Right lobe of liver (tissue), 6 donors: Measurements from ENCODE around the gene IL1RAPL1. TPM values are rescaled to one million over a fixed set of nuclear protein-coding genes. Genes with fewer than 3 reads are reported as not detected.

Source experiments
- ATAC-seq, 4 donors: fragments of 200-7000 bp; cut with Tn5 transposase; one replicate each; pipeline ENCODE4 v1.9.1; 2020; ENCODE audit warnings: mild to moderate bottlenecking in 4 of 4, moderate library complexity in 4 of 4
- DNase-seq, 3 donors: peaks; one replicate each; pipeline ENCODE4 v3.0.0-alpha.2; 2020
- H3K27ac ChIP-seq, 3 donors: fragments of 200-600 bp; one replicate each; pipeline ENCODE4 v1.8.0; 2022
- H3K27me3 ChIP-seq, 2 donors: fragments of 200-600 bp; one replicate each; pipeline ENCODE4 v1.8.0; 2022
- H3K36me3 ChIP-seq, 4 donors: fragments of 200-600 bp; sonication (generic) in 1 of 4; one replicate each; pipeline versions ENCODE4 v1.5.1 to v1.8.0; 2017 to 2022; ENCODE audit warnings: control low read depth in 1 of 4
- H3K4me1 ChIP-seq, 4 donors: fragments of 200-600 bp; sonication (generic) in 1 of 4; one replicate each; pipeline versions ENCODE4 v1.5.1 to v1.8.0; 2017 to 2022; ENCODE audit warnings: control low read depth in 1 of 4
- H3K4me3 ChIP-seq, 3 donors: fragments of 200-600 bp; one replicate each; pipeline ENCODE4 v1.8.0; 2022
- H3K9me3 ChIP-seq, 4 donors: fragments of 200-600 bp; sonication (generic) in 1 of 4; one replicate each; pipeline versions ENCODE4 v1.5.1 to v1.8.0; 2017 to 2022; ENCODE audit warnings: control low read depth in 1 of 4
- POLR2A ChIP-seq: fragments of 450-650 bp; IDR thresholded peaks from one replicate; pipeline ENCODE4 v1.6.1; 2017; ENCODE audit warnings: antibody characterized with exemption, mild to moderate bottlenecking
- WGBS: methylation state at CpG from one replicate; pipeline ENCODE4 v1.1.6; 2018; ENCODE audit warnings: low coverage, low lambda C conversion rate; ENCODE audit not compliant: insufficient coverage; ENCODE audit errors: missing lambda C conversion rate; 5-methylcytosine and 5-hydroxymethylcytosine counted together
- intact Hi-C, 2 donors: fragments of 100-400 bp; cut with DNase I; formaldehyde crosslinking; loops; one replicate each; pipeline versions ENCODE4 v1.11.2 to v1.14.1; 2022
- total RNA-seq, 6 experiments: library from RNA; depleted of rRNA in 2 of 6; stranded (reverse); fragments of >200 nt in 2 of 6; fragmentation: NEBNext Ultra II Directional in 3 of 6; extraction: Animal tissue kit (Norgen Biotek cat#: 25700) in 3 of 6; gene quantifications; one replicate each; pipeline versions ENCODE4 v1.1.0 to v1.2.4, GENCODE V29; 2016 to 2023
- TF ChIP-seq, protein P1 (sequence below), 4 donors: fragments of 200-600 bp in 3 of 4; fragments of 450-650 bp in 1 of 4; IDR thresholded peaks; one replicate each; pipeline versions ENCODE4 v1.5.1 to v1.8.0; 2016 to 2022; ENCODE audit warnings: antibody characterized with exemption in 4 of 4, mild to moderate bottlenecking in 2 of 4
- donor health status: DM: no; HTN: yes; CAD: no.
- donor health status: DM: no; HTN: no; CAD: no.
- donor health status: DM: no; HTN: no; CAD: no.
- donor health status: DM: no; HTN: yes; CAD: no.
- donor health status: DM: no; HTN: yes; CAD: no.

Gene IL1RAPL1
- total RNA-seq, 6 experiments from 2014 or later, result not detected

DNA sequence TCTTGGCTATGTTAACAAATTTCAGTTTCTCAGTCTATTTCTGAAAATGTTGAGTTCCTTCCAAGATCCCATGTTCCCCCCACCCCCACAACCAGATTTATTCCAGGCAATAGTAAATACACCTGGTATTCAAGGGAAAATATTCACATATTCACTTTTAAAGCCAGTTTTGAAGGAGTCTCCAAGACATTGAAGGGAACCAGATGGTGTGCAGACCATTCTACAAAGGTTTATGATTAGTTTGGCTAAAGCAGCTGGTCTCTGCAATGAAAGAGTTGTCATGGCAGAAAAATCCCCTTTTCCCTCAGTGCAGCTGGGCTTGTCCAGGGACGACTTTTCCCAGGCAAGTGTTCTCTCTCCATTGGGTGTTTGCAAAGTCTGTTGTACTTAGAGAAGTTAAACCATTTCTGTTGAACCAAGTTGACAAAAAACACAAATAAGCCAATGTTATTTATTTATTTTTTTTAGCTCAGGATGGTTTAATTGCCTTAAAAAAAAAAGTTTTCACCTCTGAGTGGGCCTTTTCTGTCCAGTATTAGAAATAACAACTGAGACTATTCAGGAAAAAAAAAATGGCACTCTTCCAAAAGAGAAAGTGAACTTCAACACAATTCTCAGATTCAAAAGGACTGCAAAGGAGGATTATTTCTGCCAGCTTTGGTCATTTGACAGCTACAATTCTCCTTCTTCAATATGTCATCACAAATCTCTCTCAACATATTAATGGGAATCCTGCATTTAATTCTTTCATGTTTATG, 410.6 kb downstream of the IL1RAPL1 start:
- no peak for ATAC-seq
- intact Hi-C loops, result no loop called here
- H3K27me3 ChIP-seq, result no peaks in the 10 kb centered on the region
- WGBS, result 22% methylated on average over 1 of the region's 1 CpG
- no peak for DNase-seq
- H3K27ac ChIP-seq, result no peak overlapping the region
- no peaks in the 10 kb centered on the region for H3K9me3 ChIP-seq
- no peak overlapping the region for H3K4me3 ChIP-seq
- no peaks in the 10 kb centered on the region for H3K4me1 ChIP-seq
- TF ChIP-seq, protein P1, sequence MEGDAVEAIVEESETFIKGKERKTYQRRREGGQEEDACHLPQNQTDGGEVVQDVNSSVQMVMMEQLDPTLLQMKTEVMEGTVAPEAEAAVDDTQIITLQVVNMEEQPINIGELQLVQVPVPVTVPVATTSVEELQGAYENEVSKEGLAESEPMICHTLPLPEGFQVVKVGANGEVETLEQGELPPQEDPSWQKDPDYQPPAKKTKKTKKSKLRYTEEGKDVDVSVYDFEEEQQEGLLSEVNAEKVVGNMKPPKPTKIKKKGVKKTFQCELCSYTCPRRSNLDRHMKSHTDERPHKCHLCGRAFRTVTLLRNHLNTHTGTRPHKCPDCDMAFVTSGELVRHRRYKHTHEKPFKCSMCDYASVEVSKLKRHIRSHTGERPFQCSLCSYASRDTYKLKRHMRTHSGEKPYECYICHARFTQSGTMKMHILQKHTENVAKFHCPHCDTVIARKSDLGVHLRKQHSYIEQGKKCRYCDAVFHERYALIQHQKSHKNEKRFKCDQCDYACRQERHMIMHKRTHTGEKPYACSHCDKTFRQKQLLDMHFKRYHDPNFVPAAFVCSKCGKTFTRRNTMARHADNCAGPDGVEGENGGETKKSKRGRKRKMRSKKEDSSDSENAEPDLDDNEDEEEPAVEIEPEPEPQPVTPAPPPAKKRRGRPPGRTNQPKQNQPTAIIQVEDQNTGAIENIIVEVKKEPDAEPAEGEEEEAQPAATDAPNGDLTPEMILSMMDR (IDR thresholded peaks at IDR 0.05), result no peak
- no peak for TF ChIP-seq POLR2A
- no peaks in the 10 kb centered on the region for H3K36me3 ChIP-seq

DNA sequence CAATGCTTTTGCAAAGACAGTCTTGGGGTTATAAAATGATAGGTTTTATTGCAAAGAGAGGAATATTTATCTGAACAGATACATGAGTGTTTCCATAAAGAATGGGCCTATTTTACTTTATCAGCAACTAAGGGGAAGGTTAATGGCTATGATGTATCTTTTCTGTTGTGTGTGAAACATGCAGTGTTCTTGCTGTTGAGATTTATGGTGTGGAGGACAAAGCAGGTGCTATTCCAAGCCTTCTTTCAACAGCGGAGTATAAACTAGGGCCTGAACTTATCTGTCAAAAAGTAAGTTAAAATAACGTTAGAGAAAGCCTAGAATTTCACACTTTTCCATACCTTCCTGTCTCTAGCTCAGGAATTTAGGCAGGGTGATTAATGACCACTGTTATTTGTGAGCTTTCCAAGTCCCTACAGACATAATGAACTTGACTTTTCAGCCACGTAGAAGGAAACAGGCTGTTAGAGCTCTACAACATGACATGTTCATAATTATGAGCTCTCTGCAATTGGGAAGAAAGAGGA, 411.4 kb downstream of the IL1RAPL1 start:
- no peak overlapping the region for H3K4me3 ChIP-seq
- H3K4me1 ChIP-seq, result no peaks in the 10 kb centered on the region
- intact Hi-C loops, result no loop called here
- H3K36me3 ChIP-seq, result no peaks in the 10 kb centered on the region
- TF ChIP-seq, protein P1 (IDR thresholded peaks at IDR 0.05), result no peak
- TF ChIP-seq POLR2A, result no peak
- no peak overlapping the region for H3K27ac ChIP-seq
- H3K9me3 ChIP-seq, result no peaks in the 10 kb centered on the region
- no peak for ATAC-seq
- no peaks in the 10 kb centered on the region for H3K27me3 ChIP-seq
- 29% methylated on average over 3 of the region's 3 CpGs for WGBS
- DNase-seq, result no peak

DNA sequence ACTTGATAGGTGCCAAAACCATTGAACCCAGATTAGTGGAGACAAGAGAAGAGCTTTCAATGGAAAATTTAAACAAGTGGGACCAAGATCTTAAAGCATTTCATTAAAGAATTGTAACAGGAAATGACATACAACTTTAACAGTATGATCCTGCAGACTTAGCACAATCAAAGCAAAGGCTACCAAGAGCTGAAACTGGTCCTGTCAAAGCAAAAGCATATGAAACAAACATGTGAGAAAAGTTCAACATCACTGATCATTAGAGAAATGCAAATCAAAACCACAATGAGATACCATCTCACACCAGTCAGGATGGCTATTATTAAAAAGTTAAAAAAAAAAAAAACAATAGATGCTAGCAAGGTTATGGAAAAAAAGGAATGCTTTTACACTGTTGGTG, 425.6 kb downstream of the IL1RAPL1 start:
- no peak for TF ChIP-seq POLR2A
- TF ChIP-seq, protein P1 (IDR thresholded peaks at IDR 0.05), result no peak
- ATAC-seq (no peak), DNase-seq (no peak)
- H3K27ac ChIP-seq, result no peak overlapping the region
- intact Hi-C loops, result no loop called here
- H3K36me3 ChIP-seq, result no peaks in the 10 kb centered on the region
- no peaks in the 10 kb centered on the region for H3K9me3 ChIP-seq
- no peak overlapping the region for H3K4me3 ChIP-seq
- no peaks in the 10 kb centered on the region for H3K27me3 ChIP-seq
- no peaks in the 10 kb centered on the region for H3K4me1 ChIP-seq

DNA sequence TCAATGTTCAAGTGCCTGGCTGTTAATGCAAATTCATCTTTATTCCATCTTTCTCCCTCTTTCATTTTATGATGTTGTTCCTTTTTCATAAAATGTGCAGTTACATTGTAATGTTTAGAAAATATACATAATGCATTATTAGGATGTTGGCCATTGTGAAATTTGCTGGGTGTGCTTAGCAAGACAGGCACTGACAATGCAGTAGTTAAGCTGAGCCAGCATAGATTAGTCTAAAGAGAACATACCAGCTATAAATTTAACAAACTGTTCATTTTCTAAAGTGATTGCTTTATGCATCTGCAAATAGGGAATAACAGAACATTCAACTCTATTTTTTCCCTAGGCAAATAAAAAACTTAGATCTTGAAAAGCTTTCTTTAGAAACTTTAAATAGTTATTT, 436.0 kb downstream of the IL1RAPL1 start:
- TF ChIP-seq, protein P1 (IDR thresholded peaks at IDR 0.05), result no peak
- no peak for TF ChIP-seq POLR2A
- ATAC-seq (no peak), DNase-seq (no peak)
- no peaks in the 10 kb centered on the region for H3K4me1 ChIP-seq
- no peak overlapping the region for H3K27ac ChIP-seq
- no peaks in the 10 kb centered on the region for H3K27me3 ChIP-seq
- no peak overlapping the region for H3K4me3 ChIP-seq
- intact Hi-C loops, result no loop called here
- H3K9me3 ChIP-seq, result no peaks in the 10 kb centered on the region
- H3K36me3 ChIP-seq, result no peaks in the 10 kb centered on the region

DNA sequence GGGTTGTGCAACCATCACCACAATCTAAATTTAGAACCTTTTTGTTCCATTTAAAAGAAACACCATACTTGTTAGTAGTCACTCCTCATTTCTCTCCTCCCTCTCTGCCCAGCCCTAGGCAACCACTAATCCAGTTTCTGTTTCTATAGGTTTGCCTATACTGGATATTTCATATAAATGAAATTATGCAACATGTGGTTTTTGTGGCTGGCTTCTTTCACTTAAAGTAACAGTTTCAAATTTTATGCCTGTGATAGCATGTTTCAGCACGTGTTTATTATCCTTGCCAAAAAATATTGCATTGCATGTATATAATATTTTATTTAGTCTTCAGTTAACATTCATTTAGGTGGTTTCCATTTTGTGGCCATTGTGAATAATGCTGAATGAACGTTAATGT, 437.6 kb downstream of the IL1RAPL1 start:
- DNase-seq, result no peak
- TF ChIP-seq POLR2A, result no peak
- TF ChIP-seq, protein P1 (IDR thresholded peaks at IDR 0.05), result no peak
- ATAC-seq, result no peak
- 28% methylated on average over 2 of the region's 2 CpGs for WGBS
- Histone ChIP-seq H3K4me3 (no peak overlapping the region), H3K9me3 (no peaks in the 10 kb centered on the region), H3K27me3 (no peaks in the 10 kb centered on the region), H3K4me1 (no peaks in the 10 kb centered on the region), H3K36me3 (no peaks in the 10 kb centered on the region), H3K27ac (no peak overlapping the region)
- intact Hi-C loops, result no loop called here
